Measurements from ENCODE around the gene CHRNA7. TPM values are rescaled to one million over a fixed set of nuclear protein-coding genes. Genes with fewer than 3 reads are reported as not detected.

The CHRNA7 gene
- total and polyA plus RNA-seq, 9 of the 15 experiments (the other 6 are each of a cell fraction or from before 2014, with no cell fraction given): 0.04 TPM; not detected in 8

GRCh38 chr15:32119694-32120330 is 89.5 kb downstream of the CHRNA7 start:
- no peak for FAIRE-seq
- H3K27me3 ChIP-seq (ENCODE audit: control insufficient read depth in 2 of 2, insufficient read depth in 2 of 2, low read length in 2 of 2): peaks cover 0 to 19% of the 10 kb centered on the region in 2 experiments; a peak in 1 of 5 replicates

More at GRCh38 chr15:32119694-32120330, 89.5 kb downstream of the CHRNA7 start:
- WGBS (ENCODE audit: insufficient coverage, low coverage, missing lambda C conversion rate): 1% methylated on average over 12 of the region's 12 CpGs
- Histone ChIP-seq H4K20me1 (replicated peaks; ENCODE audit: control insufficient read depth, insufficient read depth, low read length) (no peaks in the 10 kb centered on the region), H3K9ac (ENCODE audit: insufficient read depth in 1 of 2, low read depth in 2 of 2, low read length in 2 of 2) (no peak overlapping the region), H3K79me2 (ENCODE audit: control insufficient read depth, insufficient read depth, low read length) (no peaks in the 10 kb centered on the region), H3K27ac (ENCODE audit: extremely low read depth, low read depth, low read length) (no peak overlapping the region), H3K4me3 (no peak overlapping the region), H3K9me3 (replicated peaks; ENCODE audit: control insufficient read depth, insufficient read depth, low read depth, low read length) (no peaks in the 10 kb centered on the region), H3K4me1 (replicated peaks in 1 of 2; ENCODE audit: control insufficient read depth in 2 of 2, insufficient read depth in 2 of 2, low read length in 2 of 2) (no peaks in the 10 kb centered on the region), H3K4me2 (ENCODE audit: insufficient read depth, low read length) (no peak overlapping the region), H3K36me3 (ENCODE audit: control insufficient read depth, insufficient read depth, low read length) (no peaks in the 10 kb centered on the region), H3K9me1 (ENCODE audit: control insufficient read depth, insufficient read depth, low read length) (no peaks in the 10 kb centered on the region), H2AFZ (ENCODE audit: low read depth, low read length) (no peak overlapping the region)
- intact Hi-C loops (cut with micrococcal nuclease): no loop called here
- no TSS peak for BruUV-seq (replicated peaks)
- in situ Hi-C loops (cut with MboI): no loop called here
- ChIA-PET POLR2A (no interaction called here), CTCF (ENCODE audit: low intra/inter-chr PET ratio) (no interaction called here)
- TF ChIP-seq ZNF77 (CRISPR knock-in tag; IDR thresholded peaks at IDR 0.05) (no peak), PRDM10 (IDR thresholded peaks at IDR 0.05; ENCODE audit: partially characterized antibody) (no peak), KAT8 (IDR thresholded peaks at IDR 0.05; ENCODE audit: low read depth) (no peak), GTF2B (IDR thresholded peaks at IDR 0.05; ENCODE audit: extremely low read depth, insufficient read length) (no peak), ZNF197 (CRISPR knock-in tag; IDR thresholded peaks at IDR 0.05; ENCODE audit: low read depth) (no peak)
- DNase-seq (ENCODE audit: extremely low read depth in 1 of 4, low spot score in 3 of 4): no peak
- no peak for ATAC-seq

Measured in K562 (cell line).